C4-2B (cell line): ENCODE results near the gene ITPR1.

Source experiments
- H3K27ac ChIP-seq: fragments of 450-650 bp; 2 replicates; pipeline ENCODE4 v1.5.1; 2017
- CTCF ChIP-seq: fragments of 450-650 bp; conservative IDR thresholded peaks from 2 replicates; pipeline ENCODE4 v1.5.1; 2017; ENCODE audit warnings: mild to moderate bottlenecking
- ZFX ChIP-seq: fragments of 450-650 bp; IDR thresholded peaks from 2 replicates; pipeline ENCODE4 v1.6.1; 2017

ITPR1 gene

GRCh38 chr3:4690277-4690676 lies 197.1 kb downstream of the ITPR1 start:
- TF ChIP-seq ZFX: no peak
- TF ChIP-seq CTCF: no peak
- H3K27ac ChIP-seq: no peak overlapping the region

- no peak overlapping the region for H3K27ac ChIP-seq
- TF ChIP-seq ZFX (no peak), CTCF (no peak)
These were observed 200.5 kb downstream of the ITPR1 start for GRCh38 chr3:4693620-4694019.

- no peak for TF ChIP-seq CTCF
- TF ChIP-seq ZFX: no peak
- no peak overlapping the region for H3K27ac ChIP-seq
These were observed 202.7 kb downstream of the ITPR1 start for GRCh38 chr3:4695846-4696245.

- TF ChIP-seq ZFX (no peak), CTCF (no peak)
- H3K27ac ChIP-seq: no peak overlapping the region
These were observed 203.1 kb downstream of the ITPR1 start for GRCh38 chr3:4696266-4696665.

GRCh38 chr3:4698125-4698821 lies 205.1 kb downstream of the ITPR1 start:
- TF ChIP-seq CTCF: no peak
- TF ChIP-seq ZFX: no peak
- H3K27ac ChIP-seq: no peak overlapping the region

- no peak overlapping the region for H3K27ac ChIP-seq
- TF ChIP-seq CTCF (no peak), ZFX (no peak)
These were observed 209.9 kb downstream of the ITPR1 start for GRCh38 chr3:4703054-4703480.

GRCh38 chr3:4704552-4704951 lies 211.4 kb downstream of the ITPR1 start:
- no peak overlapping the region for H3K27ac ChIP-seq
- TF ChIP-seq ZFX (no peak), CTCF (no peak)
